HCEC 1CT (cell line): ENCODE measurements around the gene MRFAP1L1.
"Not testable (repeated sequence)": the region's sequence is repeated elsewhere in the genome, so short reads cannot be mapped to it uniquely, and the experiment has no call there.

ENCODE experiments used
- DNase-seq: peaks from one replicate; pipeline ENCODE4 v3.0.0-alpha.2; 2017

MRFAP1L1 gene

GRCh38 chr4:6733358-6734164 lies 23.9 kb upstream of the MRFAP1L1 start:
- DNase-seq, result no peak

GRCh38 chr4:6732441-6733357 lies 23.0 kb upstream of the MRFAP1L1 start:
- DNase-seq, result peak; percentile 76

- DNase-seq, result no peak
Observed at GRCh38 chr4:6731780-6732179, 22.1 kb upstream of the MRFAP1L1 start.

- DNase-seq, result no peak
Observed at GRCh38 chr4:6731318-6731675, 21.6 kb upstream of the MRFAP1L1 start.

- DNase-seq, result no peak
Observed at GRCh38 chr4:6730603-6731317, 21.1 kb upstream of the MRFAP1L1 start.

- no peak for DNase-seq
Observed at GRCh38 chr4:6728320-6729029, 18.8 kb upstream of the MRFAP1L1 start.

GRCh38 chr4:6727943-6728250 lies 18.2 kb upstream of the MRFAP1L1 start:
- no peak for DNase-seq

GRCh38 chr4:6727081-6727942 lies 17.6 kb upstream of the MRFAP1L1 start:
- DNase-seq, result no peak

- not testable (repeated sequence) for DNase-seq
Observed at GRCh38 chr4:6725427-6725961, 15.8 kb upstream of the MRFAP1L1 start.

- no peak for DNase-seq
Observed at GRCh38 chr4:6724421-6725111, 14.9 kb upstream of the MRFAP1L1 start.

GRCh38 chr4:6723851-6724250 lies 14.2 kb upstream of the MRFAP1L1 start:
- no peak for DNase-seq

GRCh38 chr4:6722891-6723290 lies 13.2 kb upstream of the MRFAP1L1 start:
- no peak for DNase-seq

GRCh38 chr4:6721121-6721520 lies 11.5 kb upstream of the MRFAP1L1 start:
- no peak for DNase-seq

GRCh38 chr4:6720202-6720699 lies 10.6 kb upstream of the MRFAP1L1 start:
- peak; percentile 38 for DNase-seq

GRCh38 chr4:6719611-6720179 lies 10.0 kb upstream of the MRFAP1L1 start:
- DNase-seq, result no peak

- no peak for DNase-seq
Observed at GRCh38 chr4:6718932-6719610, 9.4 kb upstream of the MRFAP1L1 start.

- DNase-seq, result no peak
Observed at GRCh38 chr4:6716958-6717655, 7.4 kb upstream of the MRFAP1L1 start.

GRCh38 chr4:6716018-6716911 lies 6.6 kb upstream of the MRFAP1L1 start, which contains the start of gene BLOC1S4:
Gene BLOC1S4 (plus strand): TSS chr4:6716174. CDS start chr4:6716210, 36 bp downstream.
- DNase-seq, result peak; percentile 79
